HG03060 (cell line): ENCODE data around the gene OPN1MW2.
"Not testable (repeated sequence)": the region's sequence is repeated elsewhere in the genome, so short reads cannot be mapped to it uniquely, and the experiment has no call there.

ENCODE experiments used
- ATAC-seq: cut with Tn5 transposase; IDR thresholded peaks from one replicate; pipeline ENCODE4 v1.9.1; 2021; ENCODE audit warnings: low read depth, moderate number of reproducible peaks; ENCODE audit not compliant: unreplicated experiment

OPN1MW2 gene

GRCh38 chrX:154263072-154263471 is 43.5 kb downstream of the OPN1MW2 start:
- not testable (repeated sequence) for ATAC-seq

GRCh38 chrX:154269245-154269644 is 49.7 kb downstream of the OPN1MW2 start:
- ATAC-seq, result not testable (repeated sequence)
